Stimulated activated CD4-positive, alpha-beta T cell treated with anti-CD3 and anti-CD28 coated beads, Interleukin-4, amount 100 ng/mL, for 48 hours (primary cell): Measurements from ENCODE around the gene IFT172.
"Not testable (repeated sequence)": the region's sequence is repeated elsewhere in the genome, so short reads cannot be mapped to it uniquely, and the experiment has no call there.

ENCODE experiments used
- DNase-seq, 2 donors: peaks; one replicate each; pipeline ENCODE4 v3.0.0-alpha.2; 2020; ENCODE audit warnings: low read depth in 2 of 2

IFT172 gene

GRCh38 chr2:27489498-27490397 is at the start of gene IFT172:
Gene IFT172 (minus strand): TSS chr2:27489743. CDS start chr2:27489653, 90 bp downstream.
- DNase-seq, result peak; percentile 98 to 99

GRCh38 chr2:27538839-27539450 is 49.4 kb upstream of the IFT172 start:
- not testable (repeated sequence) for DNase-seq

- no peak for DNase-seq
These were observed 47.7 kb upstream of the IFT172 start for GRCh38 chr2:27537287-27537686.

- DNase-seq, result no peak
These were observed 42.4 kb upstream of the IFT172 start for GRCh38 chr2:27531983-27532382.

GRCh38 chr2:27527182-27527581 is 37.6 kb upstream of the IFT172 start:
- no peak for DNase-seq

- DNase-seq, result no peak
These were observed 32.9 kb upstream of the IFT172 start for GRCh38 chr2:27522400-27522945.

- no peak for DNase-seq
These were observed 30.8 kb upstream of the IFT172 start for GRCh38 chr2:27520316-27520715.

GRCh38 chr2:27518782-27519113 is 29.2 kb upstream of the IFT172 start:
- no peak for DNase-seq

GRCh38 chr2:27518113-27518781 is 28.7 kb upstream of the IFT172 start:
- DNase-seq, result no peak

- no peak for DNase-seq
These were observed 19.8 kb upstream of the IFT172 start for GRCh38 chr2:27509326-27509725.

GRCh38 chr2:27507293-27507692 is 17.8 kb upstream of the IFT172 start:
- DNase-seq, result no peak

GRCh38 chr2:27506587-27506986 is 17.0 kb upstream of the IFT172 start:
- no peak for DNase-seq

GRCh38 chr2:27502142-27502541 is 12.6 kb upstream of the IFT172 start:
- DNase-seq, result no peak

- DNase-seq, result no peak
These were observed 11.5 kb upstream of the IFT172 start for GRCh38 chr2:27501042-27501441.

- no peak for DNase-seq
These were observed 9.4 kb upstream of the IFT172 start for GRCh38 chr2:27498975-27499374.

GRCh38 chr2:27497288-27497627 is 7.7 kb upstream of the IFT172 start:
- DNase-seq, result no peak

GRCh38 chr2:27496357-27497287 is 7.1 kb upstream of the IFT172 start, which contains the start of gene GCKR:
Gene GCKR (plus strand): TSS chr2:27496839. CDS start chr2:27496905, 66 bp downstream.
- no peak for DNase-seq

GRCh38 chr2:27495840-27496356 is 6.4 kb upstream of the IFT172 start:
- no peak for DNase-seq

- no peak for DNase-seq
These were observed 5.5 kb upstream of the IFT172 start, which contains the start of gene FNDC4 for GRCh38 chr2:27494944-27495554. Gene FNDC4 (minus strand): TSS chr2:27495200. CDS start chr2:27494679, 521 bp downstream.

GRCh38 chr2:27494284-27494943 is 4.9 kb upstream of the IFT172 start:
- no peak for DNase-seq
